IgD-negative memory B cell (primary cell): Measurements from ENCODE around the gene MICU1. TPM values are rescaled to one million over a fixed set of nuclear protein-coding genes. Genes with fewer than 3 reads are reported as not detected.

Experiments
- H3K27ac Mint-ChIP-seq, 3 donors: one replicate each; pipeline ENCODE4 v1.8.0; 2020 to 2022; ENCODE audit warnings: mild to moderate bottlenecking in 3 of 3, mixed read lengths in 3 of 3, moderate library complexity in 1 of 3
- H3K27me3 Mint-ChIP-seq: one replicate; pipeline ENCODE4 v1.8.0; 2021; ENCODE audit warnings: mixed read lengths
- H3K36me3 Mint-ChIP-seq: one replicate; pipeline ENCODE4 v1.8.0; 2020; ENCODE audit warnings: mild to moderate bottlenecking, mixed read lengths
- H3K4me1 Mint-ChIP-seq, 3 donors: one replicate each; pipeline ENCODE4 v1.8.0; 2020 to 2022; ENCODE audit warnings: mixed read lengths in 3 of 3, mild to moderate bottlenecking in 1 of 3
- H3K4me3 Mint-ChIP-seq, 4 donors: one replicate each; pipeline ENCODE4 v1.8.0; 2020 to 2022; ENCODE audit warnings: mild to moderate bottlenecking in 4 of 4, mixed read lengths in 4 of 4, moderate library complexity in 3 of 4
- H3K9me3 Mint-ChIP-seq, 3 donors: one replicate each; pipeline ENCODE4 v1.8.0; 2020 to 2021; ENCODE audit warnings: mixed read lengths in 3 of 3, mild to moderate bottlenecking in 1 of 3
- polyA plus RNA-seq: library from polyadenylated mRNA; unstranded; fragments of 300-500 nt; fragmentation: Illumina TruSeq; gene quantifications from one replicate; pipeline ENCODE4 v1.2.3, GENCODE V29; 2021

Gene MICU1
- polyA plus RNA-seq, 1 donor from 2014 or later: 24.4 TPM

GRCh38 chr10:72605122-72605521 is 20.8 kb downstream of the MICU1 start:
- Mint-ChIP-seq H3K9me3 (peaks cover 0 to 4% (median 0%) of the 10 kb centered on the region in 3 donors), H3K27ac (no peak overlapping the region), H3K4me1 (peaks cover 1 to 7% (median 3%) of the 10 kb centered on the region in 3 donors), H3K36me3 (peaks cover 2% of the 10 kb centered on the region), H3K4me3 (no peak overlapping the region), H3K27me3 (no peaks in the 10 kb centered on the region)

GRCh38 chr10:72601144-72601543 is 24.7 kb downstream of the MICU1 start:
- Mint-ChIP-seq H3K36me3 (peaks cover 4% of the 10 kb centered on the region), H3K4me3 (no peak overlapping the region), H3K27me3 (no peaks in the 10 kb centered on the region), H3K9me3 (no peaks in the 10 kb centered on the region), H3K4me1 (peaks cover 5 to 7% (median 6%) of the 10 kb centered on the region in 3 donors), H3K27ac (no peak overlapping the region)

GRCh38 chr10:72598769-72599701 is 26.8 kb downstream of the MICU1 start:
- H3K4me1 Mint-ChIP-seq: peaks cover 7 to 12% (median 11%) of the 10 kb centered on the region in 3 donors
- H3K4me3 Mint-ChIP-seq: no peak overlapping the region
- no peaks in the 10 kb centered on the region for H3K27me3 Mint-ChIP-seq
- H3K36me3 Mint-ChIP-seq: peaks cover 6% of the 10 kb centered on the region
- H3K27ac Mint-ChIP-seq: no peak overlapping the region
- no peaks in the 10 kb centered on the region for H3K9me3 Mint-ChIP-seq

- peaks cover 3% of the 10 kb centered on the region for H3K36me3 Mint-ChIP-seq
- no peak overlapping the region for H3K4me3 Mint-ChIP-seq
- H3K27me3 Mint-ChIP-seq: no peaks in the 10 kb centered on the region
- peaks cover 12 to 17% (median 14%) of the 10 kb centered on the region in 3 donors for H3K4me1 Mint-ChIP-seq
- no peaks in the 10 kb centered on the region for H3K9me3 Mint-ChIP-seq
- no peak overlapping the region for H3K27ac Mint-ChIP-seq
Observed at GRCh38 chr10:72597897-72598296, 28.0 kb downstream of the MICU1 start.

- no peak overlapping the region for H3K4me3 Mint-ChIP-seq
- peaks cover 6% of the 10 kb centered on the region for H3K36me3 Mint-ChIP-seq
- H3K4me1 Mint-ChIP-seq: peaks cover 14 to 27% (median 25%) of the 10 kb centered on the region in 3 donors
- no peak overlapping the region for H3K27ac Mint-ChIP-seq
- no peaks in the 10 kb centered on the region for H3K27me3 Mint-ChIP-seq
- H3K9me3 Mint-ChIP-seq: peaks cover 0 to 3% (median 0%) of the 10 kb centered on the region in 3 donors
Observed at GRCh38 chr10:72595436-72595835, 30.4 kb downstream of the MICU1 start.

GRCh38 chr10:72593963-72594362 is 31.9 kb downstream of the MICU1 start:
- H3K4me3 Mint-ChIP-seq: no peak overlapping the region
- peaks cover 14 to 28% (median 26%) of the 10 kb centered on the region in 3 donors for H3K4me1 Mint-ChIP-seq
- peaks cover 0 to 3% (median 0%) of the 10 kb centered on the region in 3 donors for H3K9me3 Mint-ChIP-seq
- H3K27me3 Mint-ChIP-seq: no peaks in the 10 kb centered on the region
- H3K27ac Mint-ChIP-seq: no peak overlapping the region
- peaks cover 9% of the 10 kb centered on the region for H3K36me3 Mint-ChIP-seq

- H3K27ac Mint-ChIP-seq: no peak overlapping the region
Observed at GRCh38 chr10:72588266-72588665, 37.6 kb downstream of the MICU1 start.

GRCh38 chr10:72587568-72587967 is 38.3 kb downstream of the MICU1 start:
- no peaks in the 10 kb centered on the region for H3K27me3 Mint-ChIP-seq
- H3K36me3 Mint-ChIP-seq: peaks cover 13% of the 10 kb centered on the region
- no peak overlapping the region for H3K4me3 Mint-ChIP-seq
- peaks cover 4 to 38% (median 26%) of the 10 kb centered on the region in 3 donors for H3K4me1 Mint-ChIP-seq
- H3K27ac Mint-ChIP-seq: no peak overlapping the region
- peaks cover 0 to 5% (median 3%) of the 10 kb centered on the region in 3 donors for H3K9me3 Mint-ChIP-seq

More at GRCh38 chr10:72588266-72588665, 37.6 kb downstream of the MICU1 start:
- Mint-ChIP-seq H3K36me3 (peaks cover 13% of the 10 kb centered on the region), H3K4me1 (peaks cover 4 to 39% (median 28%) of the 10 kb centered on the region in 3 donors), H3K27me3 (no peaks in the 10 kb centered on the region), H3K9me3 (peaks cover 0 to 5% (median 3%) of the 10 kb centered on the region in 3 donors), H3K4me3 (no peak overlapping the region)

- Mint-ChIP-seq H3K4me3 (no peak overlapping the region), H3K9me3 (no peaks in the 10 kb centered on the region), H3K36me3 (no peaks in the 10 kb centered on the region), H3K4me1 (peaks cover 0 to 5% (median 4%) of the 10 kb centered on the region in 3 donors), H3K27ac (no peak overlapping the region), H3K27me3 (no peaks in the 10 kb centered on the region)
Observed at GRCh38 chr10:72574636-72575035, 51.2 kb downstream of the MICU1 start.

GRCh38 chr10:72573079-72573478 is 52.8 kb downstream of the MICU1 start:
- no peaks in the 10 kb centered on the region for H3K27me3 Mint-ChIP-seq
- H3K9me3 Mint-ChIP-seq: no peaks in the 10 kb centered on the region
- no peak overlapping the region for H3K27ac Mint-ChIP-seq
- H3K4me3 Mint-ChIP-seq: no peak overlapping the region
- no peaks in the 10 kb centered on the region for H3K36me3 Mint-ChIP-seq
- H3K4me1 Mint-ChIP-seq: peaks cover 0 to 5% (median 4%) of the 10 kb centered on the region in 3 donors

GRCh38 chr10:72567889-72568640 is 57.8 kb downstream of the MICU1 start:
- no peaks in the 10 kb centered on the region for H3K27me3 Mint-ChIP-seq
- peak overlapping the region in 1 of 3 donors; percentile 42 for H3K27ac Mint-ChIP-seq
- peaks cover 8 to 12% (median 9%) of the 10 kb centered on the region in 3 donors for H3K4me1 Mint-ChIP-seq
- no peak overlapping the region for H3K4me3 Mint-ChIP-seq
- peaks cover 1% of the 10 kb centered on the region for H3K36me3 Mint-ChIP-seq
- no peaks in the 10 kb centered on the region for H3K9me3 Mint-ChIP-seq

GRCh38 chr10:72567421-72567820 is 58.5 kb downstream of the MICU1 start:
- Mint-ChIP-seq H3K4me1 (peaks cover 13 to 18% (median 14%) of the 10 kb centered on the region in 3 donors), H3K36me3 (peaks cover 1% of the 10 kb centered on the region), H3K4me3 (no peak overlapping the region), H3K27ac (peak overlapping the region in 1 of 3 donors; percentile 42), H3K27me3 (no peaks in the 10 kb centered on the region), H3K9me3 (no peaks in the 10 kb centered on the region)

GRCh38 chr10:72564596-72564995 is 61.3 kb downstream of the MICU1 start:
- no peak overlapping the region for H3K27ac Mint-ChIP-seq
- no peaks in the 10 kb centered on the region for H3K9me3 Mint-ChIP-seq
- no peak overlapping the region for H3K4me3 Mint-ChIP-seq
- no peaks in the 10 kb centered on the region for H3K27me3 Mint-ChIP-seq
- peaks cover 7% of the 10 kb centered on the region for H3K36me3 Mint-ChIP-seq
- H3K4me1 Mint-ChIP-seq: peaks cover 21 to 23% (median 22%) of the 10 kb centered on the region in 3 donors

- Mint-ChIP-seq H3K4me1 (peaks cover 21 to 23% (median 22%) of the 10 kb centered on the region in 3 donors), H3K9me3 (no peaks in the 10 kb centered on the region), H3K4me3 (peak overlapping the region in 3 of 4 donors; percentile 63 to 88 (median 72)), H3K27me3 (no peaks in the 10 kb centered on the region), H3K27ac (peak overlapping the region; percentile 2 to 63 (median 6)), H3K36me3 (peaks cover 9% of the 10 kb centered on the region)
Observed at GRCh38 chr10:72563327-72563932, 62.4 kb downstream of the MICU1 start.
